ENCODE measurements around the gene SLC27A1. TPM values are rescaled to one million over a fixed set of nuclear protein-coding genes. Genes with fewer than 3 reads are reported as not detected.

The SLC27A1 gene
- total and polyA plus RNA-seq, 2 donors (not counting 3 experiments of a cell fraction or from before 2014, with no cell fraction given), result 10.4 to 13.5 TPM

- Histone ChIP-seq H3K79me2 (ENCODE audit: control insufficient read depth, insufficient read depth, low read length) (no peaks in the 10 kb centered on the region), H2AFZ (ENCODE audit: low read depth, low read length) (no peak overlapping the region), H3K36me3 (ENCODE audit: control insufficient read depth in 2 of 2, extremely low read depth in 1 of 2, insufficient read depth in 2 of 2, low read length in 2 of 2) (no peaks in the 10 kb centered on the region), H3K4me3 (replicated peaks in 1 of 3; ENCODE audit: insufficient read depth in 1 of 3, low read depth in 1 of 3, low read length in 3 of 3) (no peak overlapping the region), H4K20me1 (replicated peaks; ENCODE audit: control insufficient read depth, extremely low read depth, insufficient read depth, low read length) (no peaks in the 10 kb centered on the region), H3K4me2 (ENCODE audit: insufficient read depth, low read length) (no peak overlapping the region), H3K9ac (replicated peaks; ENCODE audit: extremely low read depth, insufficient read depth, low read length) (no peak overlapping the region), H3K9me3 (replicated peaks; ENCODE audit: control insufficient read depth, insufficient read depth, low read length) (no peaks in the 10 kb centered on the region), H3K27me3 (ENCODE audit: control insufficient read depth in 2 of 2, insufficient read depth in 2 of 2, low read length in 2 of 2) (no peaks in the 10 kb centered on the region), H3K9me1 (replicated peaks; ENCODE audit: control insufficient read depth, extremely low read depth, insufficient read depth, low read length) (no peaks in the 10 kb centered on the region), H3K4me1 (ENCODE audit: control insufficient read depth, extremely low read depth, insufficient read depth, low read length) (peaks cover 11% of the 10 kb centered on the region), H3K27ac (ENCODE audit: insufficient read depth, low read depth, low read length) (no peak overlapping the region)
- ChIA-PET CTCF (interaction anchor here (0.6 to 2.9 kb wide), 18 partner anchors 13 to 393 kb away, joined by 3 to 23 read pairs (median 5); partner anchors contain the start of genes BST2, CCDC194, MVB12A and PGLS), POLR2A (no interaction called here)
- TF ChIP-seq EZH2 (IDR thresholded peaks at IDR 0.05; ENCODE audit: borderline replicate concordance, low read depth, low read length, severe bottlenecking) (no peak), POLR2A (IDR thresholded peaks at IDR 0.05; ENCODE audit: low read depth, low read length) (no peak), CTCF (IDR thresholded peaks at IDR 0.05; ENCODE audit: extremely low read depth in 1 of 2, insufficient read depth in 1 of 2, low read depth in 1 of 2, low read length in 2 of 2) (no peak), FOS (IDR thresholded peaks at IDR 0.05; ENCODE audit: borderline replicate concordance, insufficient read depth, low read length) (no peak), MYC (IDR thresholded peaks at IDR 0.05; ENCODE audit: low read depth, low read length) (no peak), GATA2 (IDR thresholded peaks at IDR 0.05; ENCODE audit: insufficient read depth, insufficient read length, low read depth, low read length) (no peak), POLR2AphosphoS5 (IDR thresholded peaks at IDR 0.05; ENCODE audit: insufficient read depth, low read depth, low read length) (no peak), JUN (IDR thresholded peaks at IDR 0.05; ENCODE audit: borderline replicate concordance, insufficient read depth, insufficient read length, low read depth) (no peak)
- TF ChIP-seq, protein P1, sequence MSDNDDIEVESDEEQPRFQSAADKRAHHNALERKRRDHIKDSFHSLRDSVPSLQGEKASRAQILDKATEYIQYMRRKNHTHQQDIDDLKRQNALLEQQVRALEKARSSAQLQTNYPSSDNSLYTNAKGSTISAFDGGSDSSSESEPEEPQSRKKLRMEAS (IDR thresholded peaks at IDR 0.05; ENCODE audit: insufficient read depth, insufficient read length), result no peak
- dilution Hi-C loops (cut with MboI; ENCODE audit: extremely low pct_ligation_motif_present, low sequenced_read_pairs), result no loop called here
- no peak for FAIRE-seq
- BruUV-seq (replicated peaks), result no TSS peak
- DNase-seq (ENCODE audit: low read depth, low spot score), result no peak
- intact Hi-C loops (cut with micrococcal nuclease), result loop anchor here (1.0 kb wide), 3 partner anchors 13 to 120 kb away; no protein-coding TSS in a partner anchor
Measured at GRCh38 chr19:17466487-17466850, 3.9 kb upstream of the SLC27A1 start.

Measured in endothelial cell of umbilical vein (primary cell).